GM18858 (cell line): Measurements from ENCODE around the gene SH3RF3.

Source experiments
- ATAC-seq: cut with Tn5 transposase; IDR thresholded peaks from one replicate; pipeline ENCODE4 v1.9.1; 2021; ENCODE audit not compliant: unreplicated experiment

SH3RF3 gene

GRCh38 chr2:109482361-109482861, 353.4 kb downstream of the SH3RF3 start:
- ATAC-seq: no peak

DNA sequence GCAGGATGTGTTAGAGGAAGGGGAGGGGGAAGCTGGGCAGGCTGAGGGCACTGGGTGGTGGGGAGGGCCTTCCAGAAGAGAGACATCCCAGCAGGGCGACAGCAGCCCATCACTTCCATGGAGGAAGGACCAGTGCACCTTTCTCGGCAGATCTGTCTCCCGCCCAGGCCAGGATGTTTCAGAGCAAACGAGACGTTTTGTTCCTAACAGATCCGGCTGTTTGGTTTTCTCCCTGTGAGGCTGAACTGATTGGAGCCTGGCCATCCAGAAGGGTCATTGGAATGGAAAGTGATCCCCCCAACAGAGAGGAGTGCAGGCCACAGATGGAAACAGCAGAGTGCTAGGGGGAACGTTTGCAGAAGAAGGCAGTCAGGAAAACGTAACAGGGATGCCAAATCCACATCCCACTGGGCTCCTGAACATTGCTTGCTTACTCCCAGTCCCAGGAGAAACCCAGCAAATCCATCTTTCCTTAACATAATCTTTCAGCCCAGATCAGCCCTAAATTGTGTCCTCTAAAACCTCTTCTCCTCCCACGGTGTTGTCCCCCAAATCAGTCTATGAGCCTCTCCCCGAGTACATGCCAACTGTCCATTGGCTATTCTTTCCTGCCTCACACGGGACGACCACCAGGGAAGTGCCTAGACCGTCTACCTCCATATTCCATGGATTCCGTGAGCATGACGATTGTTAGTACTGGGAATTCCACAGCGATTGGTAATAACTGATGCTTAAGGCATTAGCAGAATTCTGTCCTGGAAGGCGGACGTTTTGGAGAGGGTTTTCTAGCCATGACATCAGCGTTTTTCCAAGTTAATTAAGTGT, 357.9 kb downstream of the SH3RF3 start:
- no peak for ATAC-seq

DNA sequence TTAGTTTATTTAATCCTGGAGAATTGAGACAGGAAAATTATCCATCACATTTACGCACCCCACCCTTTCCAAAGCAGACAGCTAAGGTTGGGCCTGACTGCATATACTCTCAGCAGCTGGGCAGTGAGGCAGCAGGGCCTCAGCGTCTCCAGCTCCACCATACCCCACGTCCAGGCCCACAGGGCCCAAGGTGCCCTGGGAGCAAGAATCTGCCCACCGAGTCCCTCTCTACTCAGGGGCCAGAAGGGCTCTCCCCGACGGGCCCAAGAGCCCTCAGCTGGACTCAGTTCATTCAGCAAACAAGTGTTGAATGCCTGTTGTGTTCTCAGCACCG, 358.5 kb downstream of the SH3RF3 start:
- no peak for ATAC-seq

- no peak for ATAC-seq
Observed at GRCh38 chr2:109487871-109488655, 359.1 kb downstream of the SH3RF3 start.

GRCh38 chr2:109489296-109489695, 360.3 kb downstream of the SH3RF3 start:
- no peak for ATAC-seq

GRCh38 chr2:109493176-109493935, 364.4 kb downstream of the SH3RF3 start:
- no peak for ATAC-seq

- ATAC-seq: no peak
Observed at GRCh38 chr2:109494351-109494750, 365.3 kb downstream of the SH3RF3 start.

- ATAC-seq: no peak
Observed at GRCh38 chr2:109497463-109497862, 368.5 kb downstream of the SH3RF3 start.

- ATAC-seq: no peak
Observed at GRCh38 chr2:109497911-109498870, 369.2 kb downstream of the SH3RF3 start.

DNA sequence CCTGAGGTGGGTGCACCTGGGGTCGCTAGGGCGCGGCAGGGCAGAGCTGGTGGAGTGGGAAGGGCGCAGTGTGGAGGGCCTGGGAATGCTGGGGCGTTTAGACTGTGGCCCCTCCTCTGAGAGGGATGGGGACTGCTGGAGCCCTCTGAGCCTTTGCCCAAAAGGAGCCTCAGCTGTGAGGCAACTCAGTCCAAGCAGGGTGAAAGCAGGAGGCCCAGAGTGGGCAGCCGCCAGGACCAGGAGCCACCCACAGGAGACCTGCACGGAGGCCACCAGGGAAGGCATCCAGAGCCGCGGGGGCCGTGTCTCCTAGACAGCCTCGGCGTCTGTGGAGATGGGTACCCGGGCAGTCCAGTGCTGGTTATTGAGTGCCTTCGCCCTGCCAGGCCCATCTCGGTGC, 369.9 kb downstream of the SH3RF3 start:
- no peak for ATAC-seq

DNA sequence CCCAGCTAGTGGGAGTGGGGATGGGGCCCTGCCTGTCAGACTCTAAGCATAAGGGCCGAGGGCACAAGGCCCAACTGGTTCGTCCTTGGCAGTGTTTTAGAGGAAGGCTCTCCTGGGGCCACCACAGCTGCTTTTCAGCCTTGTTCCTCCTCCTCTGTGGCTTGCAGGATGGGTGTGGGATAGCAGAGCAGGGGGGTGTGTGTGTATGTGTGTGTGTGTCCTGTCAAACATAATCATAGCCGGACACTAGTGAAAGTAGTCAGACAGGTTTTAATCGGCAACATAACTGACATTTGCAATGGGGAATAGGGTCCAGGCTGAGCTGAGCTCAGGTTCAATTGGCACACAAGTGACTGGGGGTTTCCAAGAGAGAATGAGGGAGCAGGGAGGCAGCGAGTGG, 370.6 kb downstream of the SH3RF3 start:
- ATAC-seq: no peak

DNA sequence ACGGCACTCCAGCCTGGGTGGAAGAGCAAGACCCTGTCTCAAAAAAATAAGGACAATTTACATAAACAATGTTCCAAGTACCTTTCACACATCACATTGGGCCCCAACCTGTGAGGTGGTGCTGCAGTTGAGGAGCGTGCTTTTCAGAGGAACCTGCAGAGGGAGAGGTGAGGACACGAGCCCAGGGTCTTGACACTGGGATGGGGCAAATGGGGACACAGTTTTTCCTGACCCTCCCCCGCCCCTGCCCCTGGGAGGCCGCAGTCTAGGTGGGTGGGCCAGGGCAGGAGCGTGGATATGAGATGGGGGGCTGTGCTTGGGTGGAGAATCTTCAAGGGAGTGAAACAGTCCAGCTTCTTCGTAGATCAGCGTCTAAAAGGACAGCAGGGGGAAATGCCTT, 371.9 kb downstream of the SH3RF3 start:
- no peak for ATAC-seq

DNA sequence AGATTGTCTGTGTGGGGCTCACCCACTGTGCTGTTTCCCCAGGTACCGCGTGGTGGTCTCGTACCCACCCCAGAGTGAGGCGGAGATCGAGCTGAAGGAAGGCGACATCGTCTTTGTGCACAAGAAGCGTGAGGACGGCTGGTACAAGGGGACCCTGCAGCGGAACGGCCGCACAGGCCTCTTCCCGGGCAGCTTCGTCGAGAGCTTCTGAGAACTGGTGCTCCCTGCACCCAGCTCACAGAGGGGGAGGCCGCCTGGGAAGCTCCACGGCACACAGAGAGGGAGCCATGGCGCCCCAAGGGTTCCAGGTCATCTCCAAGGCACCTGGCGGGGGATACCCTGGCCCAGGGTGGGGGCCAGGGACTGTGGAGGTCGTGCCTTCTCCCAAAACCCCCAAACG, 372.5 kb downstream of the SH3RF3 start:
- ATAC-seq: no peak

GRCh38 chr2:109503191-109503590, 374.2 kb downstream of the SH3RF3 start:
- no peak for ATAC-seq

- no peak for ATAC-seq
Observed at GRCh38 chr2:109507217-109507616, 378.2 kb downstream of the SH3RF3 start.

GRCh38 chr2:109507828-109508227, 378.8 kb downstream of the SH3RF3 start:
- no peak for ATAC-seq

GRCh38 chr2:109508556-109508955, 379.6 kb downstream of the SH3RF3 start:
- ATAC-seq: no peak

- no peak for ATAC-seq
Observed at GRCh38 chr2:109510136-109511028, 381.4 kb downstream of the SH3RF3 start.

DNA sequence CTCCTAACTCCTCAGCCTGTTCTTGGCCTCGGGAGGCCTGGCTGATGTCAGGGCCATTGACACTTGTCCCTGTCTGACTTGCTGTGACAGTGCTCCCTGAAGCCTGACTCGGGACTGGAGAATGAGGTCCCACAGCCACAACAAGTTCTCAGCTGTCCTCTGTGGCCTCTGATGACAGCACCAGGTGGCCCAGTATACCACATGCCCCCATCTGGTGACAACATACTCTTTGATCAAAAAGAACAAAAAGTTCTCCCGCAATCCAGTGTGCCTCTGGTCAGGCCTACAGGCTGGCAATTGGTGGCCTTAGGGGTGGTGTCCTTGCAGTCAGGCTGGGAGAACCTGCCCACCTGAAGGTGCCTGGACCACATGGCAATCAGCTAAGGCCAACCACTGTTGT, 382.2 kb downstream of the SH3RF3 start:
- no peak for ATAC-seq
